NCI-H187 treated with DMSO at 0.1 percent for 48 hours (cell line): Measurements from ENCODE around the gene FAM168A.

Experiments used
- DNase-seq: peaks from one replicate; lab custom pipeline; 2025; lab: John Stamatoyannopoulos, UW

The FAM168A gene

GRCh38 chr11:73426219-73426850 lies 171.6 kb downstream of the FAM168A start:
- no peak for DNase-seq

- no peak for DNase-seq
Measured at GRCh38 chr11:73425108-73425507, 172.8 kb downstream of the FAM168A start.

GRCh38 chr11:73423506-73423905 lies 174.4 kb downstream of the FAM168A start:
- no peak for DNase-seq

- no peak for DNase-seq
Measured at GRCh38 chr11:73422886-73423285, 175.0 kb downstream of the FAM168A start.

GRCh38 chr11:73420136-73420535 lies 177.8 kb downstream of the FAM168A start:
- no peak for DNase-seq

GRCh38 chr11:73416786-73417185 lies 181.1 kb downstream of the FAM168A start:
- DNase-seq = no peak

GRCh38 chr11:73415854-73416615 lies 181.9 kb downstream of the FAM168A start:
- DNase-seq = no peak

- no peak for DNase-seq
Measured at GRCh38 chr11:73414977-73415651, 182.8 kb downstream of the FAM168A start.

GRCh38 chr11:73413256-73413655 lies 184.7 kb downstream of the FAM168A start:
- DNase-seq = no peak

- no peak for DNase-seq
Measured at GRCh38 chr11:73412308-73412707, 185.6 kb downstream of the FAM168A start.

- no peak for DNase-seq
Measured at GRCh38 chr11:73411031-73411430, 186.9 kb downstream of the FAM168A start.

GRCh38 chr11:73410627-73411026 lies 187.3 kb downstream of the FAM168A start:
- no peak for DNase-seq

- no peak for DNase-seq
Measured at GRCh38 chr11:73409431-73409830, 188.5 kb downstream of the FAM168A start.

GRCh38 chr11:73406619-73407018 lies 191.3 kb downstream of the FAM168A start:
- DNase-seq = no peak

GRCh38 chr11:73406131-73406530 lies 191.8 kb downstream of the FAM168A start:
- no peak for DNase-seq

GRCh38 chr11:73405146-73405510 lies 192.8 kb downstream of the FAM168A start:
- no peak for DNase-seq

- no peak for DNase-seq
Measured at GRCh38 chr11:73404506-73405145, 193.3 kb downstream of the FAM168A start.

GRCh38 chr11:73404048-73404447 lies 193.9 kb downstream of the FAM168A start:
- DNase-seq = no peak

- no peak for DNase-seq
Measured at GRCh38 chr11:73403541-73403940, 194.4 kb downstream of the FAM168A start.

- DNase-seq = no peak
Measured at GRCh38 chr11:73402834-73403185, 195.1 kb downstream of the FAM168A start.

- DNase-seq = no peak
Measured at GRCh38 chr11:73401924-73402833, 195.7 kb downstream of the FAM168A start.
